ENCODE measurements around the gene LYL1.

The LYL1 gene

DNA sequence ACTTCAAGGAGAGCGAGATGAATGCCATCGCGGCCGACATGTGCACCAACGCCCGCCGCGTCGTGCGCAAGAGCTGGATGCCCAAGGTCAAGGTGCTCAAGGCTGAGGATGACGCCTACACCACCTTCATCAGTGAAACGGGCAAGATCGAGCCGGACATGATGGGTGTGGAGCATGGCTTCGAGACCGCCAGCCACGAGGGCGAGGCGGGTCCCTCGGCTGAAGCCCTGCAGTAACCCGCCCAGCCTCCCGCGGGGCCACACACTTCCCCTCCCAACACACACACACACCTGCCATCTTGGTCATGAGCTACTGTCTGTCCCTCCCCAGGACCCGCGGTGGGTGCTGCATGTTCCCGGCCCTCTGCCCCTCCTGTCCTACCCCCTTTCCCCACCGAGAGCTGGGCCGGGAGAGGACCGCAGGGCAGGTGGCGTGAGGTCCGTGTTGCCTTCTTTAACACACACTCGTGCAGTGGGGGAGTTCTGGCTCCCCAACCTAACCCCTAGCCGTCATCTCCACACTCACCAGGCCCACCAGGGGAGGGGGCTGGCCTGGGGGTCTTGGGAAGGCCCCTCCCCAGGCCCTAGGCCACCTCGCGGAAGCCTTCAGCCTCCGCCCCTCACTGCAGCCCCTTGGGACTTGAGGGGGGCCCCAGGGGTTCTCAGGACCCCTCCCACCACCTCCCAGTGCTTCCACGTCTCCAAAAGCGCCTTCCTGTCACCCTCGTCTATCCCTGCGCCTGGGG, 35.7 kb upstream of the LYL1 start:
- Histone ChIP-seq H3K4me1 (ENCODE audit: control insufficient read depth, low read depth, low read length) (no peaks in the 10 kb centered on the region), H3K9ac (ENCODE audit: low read length) (no peak overlapping the region), H3K27me3 (ENCODE audit: control insufficient read depth, insufficient read depth, low read length) (no peaks in the 10 kb centered on the region), H3K4me3 (ENCODE audit: low read length) (no peak overlapping the region), H3K36me3 (ENCODE audit: control insufficient read depth, low read depth, low read length) (peaks cover 41% of the 10 kb centered on the region), H3K27ac (ENCODE audit: low read length) (no peak overlapping the region), H3K9me3 (ENCODE audit: control insufficient read depth, low read depth, low read length) (no peaks in the 10 kb centered on the region)

DNA sequence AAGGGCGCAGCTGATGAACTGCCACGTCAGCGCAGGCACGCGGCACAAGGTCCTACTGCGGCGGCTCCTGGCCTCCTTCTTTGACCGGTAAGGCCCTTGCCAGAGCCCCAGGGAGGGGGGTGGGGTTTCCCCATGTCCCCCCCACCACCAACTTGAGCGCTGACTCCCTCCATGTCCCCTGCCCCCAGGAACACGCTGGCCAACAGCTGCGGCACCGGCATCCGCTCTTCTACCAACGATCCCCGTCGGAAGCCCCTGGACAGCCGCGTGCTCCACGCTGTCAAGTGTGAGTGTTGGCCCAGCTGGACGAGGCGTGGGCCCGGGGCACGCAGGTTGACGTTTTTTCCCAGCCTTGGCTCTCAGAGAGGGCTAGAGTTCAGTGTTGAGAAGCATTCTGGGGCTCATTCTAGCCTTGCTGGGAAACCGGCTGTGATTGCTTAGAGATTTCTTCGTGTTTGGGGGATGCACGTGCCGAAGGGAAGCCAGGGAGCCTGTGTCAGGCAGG, 34.7 kb upstream of the LYL1 start:
- no peak overlapping the region for H3K4me3 ChIP-seq (ENCODE audit: low read length)
- no peaks in the 10 kb centered on the region for H3K27me3 ChIP-seq (ENCODE audit: control insufficient read depth, insufficient read depth, low read length)
- H3K9ac ChIP-seq (ENCODE audit: low read length) = no peak overlapping the region
- no peak overlapping the region for H3K27ac ChIP-seq (ENCODE audit: low read length)
- no peaks in the 10 kb centered on the region for H3K4me1 ChIP-seq (ENCODE audit: control insufficient read depth, low read depth, low read length)
- H3K9me3 ChIP-seq (ENCODE audit: control insufficient read depth, low read depth, low read length) = no peaks in the 10 kb centered on the region
- H3K36me3 ChIP-seq (ENCODE audit: control insufficient read depth, low read depth, low read length) = peaks cover 41% of the 10 kb centered on the region

DNA sequence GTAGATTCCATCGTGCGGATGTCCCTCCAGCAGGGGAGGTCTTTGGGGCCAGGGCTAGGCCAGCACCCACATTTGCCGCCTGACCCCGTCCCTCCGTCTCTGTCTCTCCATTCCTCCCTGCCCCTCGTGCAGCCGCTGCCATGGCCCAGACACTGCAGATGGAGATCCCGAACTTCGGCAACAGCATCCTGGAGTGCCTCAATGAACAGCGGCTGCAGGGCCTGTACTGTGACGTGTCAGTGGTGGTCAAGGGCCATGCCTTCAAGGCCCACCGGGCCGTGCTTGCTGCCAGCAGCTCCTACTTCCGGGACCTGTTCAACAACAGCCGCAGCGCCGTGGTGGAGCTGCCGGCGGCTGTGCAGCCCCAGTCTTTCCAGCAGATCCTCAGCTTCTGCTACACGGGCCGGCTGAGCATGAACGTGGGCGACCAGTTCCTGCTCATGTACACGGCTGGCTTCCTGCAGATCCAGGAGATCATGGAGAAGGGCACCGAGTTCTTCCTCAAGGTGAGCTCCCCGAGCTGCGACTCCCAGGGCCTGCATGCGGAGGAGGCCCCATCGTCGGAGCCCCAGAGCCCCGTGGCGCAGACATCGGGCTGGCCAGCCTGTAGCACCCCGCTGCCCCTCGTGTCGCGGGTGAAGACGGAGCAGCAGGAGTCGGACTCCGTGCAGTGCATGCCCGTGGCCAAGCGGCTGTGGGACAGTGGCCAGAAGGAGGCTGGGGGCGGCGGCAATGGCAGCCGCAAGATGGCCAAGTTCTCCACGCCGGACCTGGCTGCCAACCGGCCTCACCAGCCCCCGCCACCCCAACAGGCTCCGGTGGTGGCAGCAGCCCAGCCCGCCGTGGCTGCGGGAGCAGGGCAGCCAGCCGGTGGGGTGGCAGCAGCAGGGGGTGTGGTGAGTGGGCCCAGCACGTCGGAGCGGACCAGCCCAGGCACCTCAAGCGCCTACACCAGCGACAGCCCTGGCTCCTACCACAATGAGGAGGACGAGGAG, 32.7 kb upstream of the LYL1 start:
- no peaks in the 10 kb centered on the region for H3K4me1 ChIP-seq (ENCODE audit: control insufficient read depth, low read depth, low read length)
- H3K27ac ChIP-seq (ENCODE audit: low read length) = no peak overlapping the region
- no peak overlapping the region for H3K4me3 ChIP-seq (ENCODE audit: low read length)
- H3K9me3 ChIP-seq (ENCODE audit: control insufficient read depth, low read depth, low read length) = no peaks in the 10 kb centered on the region
- no peak overlapping the region for H3K9ac ChIP-seq (ENCODE audit: low read length)
- no peaks in the 10 kb centered on the region for H3K27me3 ChIP-seq (ENCODE audit: control insufficient read depth, insufficient read depth, low read length)
- peaks cover 41% of the 10 kb centered on the region for H3K36me3 ChIP-seq (ENCODE audit: control insufficient read depth, low read depth, low read length)

- no peak overlapping the region for H3K27ac ChIP-seq (ENCODE audit: low read length)
- no peak overlapping the region for H3K4me3 ChIP-seq (ENCODE audit: low read length)
- no peaks in the 10 kb centered on the region for H3K27me3 ChIP-seq (ENCODE audit: control insufficient read depth, insufficient read depth, low read length)
- H3K4me1 ChIP-seq (ENCODE audit: control insufficient read depth, low read depth, low read length) = no peaks in the 10 kb centered on the region
- peaks cover 41% of the 10 kb centered on the region for H3K36me3 ChIP-seq (ENCODE audit: control insufficient read depth, low read depth, low read length)
- H3K9me3 ChIP-seq (ENCODE audit: control insufficient read depth, low read depth, low read length) = no peaks in the 10 kb centered on the region
- H3K9ac ChIP-seq (ENCODE audit: low read length) = no peak overlapping the region
Observed at GRCh38 chr19:13134626-13135025, 32.0 kb upstream of the LYL1 start.

DNA sequence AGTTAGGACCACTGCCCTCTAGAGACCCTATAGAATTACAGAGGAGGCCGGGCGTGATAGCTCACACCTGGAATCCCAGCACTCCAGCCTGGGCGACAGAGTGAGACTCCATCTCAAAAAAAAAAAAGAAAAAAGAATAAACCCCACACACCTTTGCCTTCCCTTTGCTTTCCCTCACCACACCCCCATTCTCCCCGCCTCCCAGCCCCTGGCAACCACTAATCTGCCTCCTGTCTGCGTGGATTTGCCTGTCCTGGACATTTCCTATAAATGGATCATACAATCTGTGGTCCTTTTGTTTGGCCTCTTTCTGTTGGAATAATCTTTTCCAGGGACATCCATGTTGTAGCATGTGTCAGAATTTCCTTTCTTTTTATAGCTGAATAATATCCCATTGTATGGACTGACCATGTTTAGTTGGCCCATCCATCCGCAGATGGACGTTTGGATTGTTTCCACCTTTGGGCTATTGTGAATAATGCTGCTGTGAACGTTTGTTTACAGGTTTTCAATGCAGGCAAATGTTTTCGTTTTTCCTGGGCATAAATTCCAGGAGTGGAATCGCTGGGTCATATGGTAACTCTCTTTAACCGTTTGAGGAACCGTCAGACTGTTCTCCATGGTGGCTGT, 30.7 kb upstream of the LYL1 start:
- Histone ChIP-seq H3K36me3 (ENCODE audit: control insufficient read depth, low read depth, low read length) (peaks cover 35% of the 10 kb centered on the region), H3K4me1 (ENCODE audit: control insufficient read depth, low read depth, low read length) (no peaks in the 10 kb centered on the region), H3K9me3 (ENCODE audit: control insufficient read depth, low read depth, low read length) (no peaks in the 10 kb centered on the region), H3K27me3 (ENCODE audit: control insufficient read depth, insufficient read depth, low read length) (no peaks in the 10 kb centered on the region), H3K27ac (ENCODE audit: low read length) (no peak overlapping the region), H3K9ac (ENCODE audit: low read length) (no peak overlapping the region), H3K4me3 (ENCODE audit: low read length) (no peak overlapping the region)

DNA sequence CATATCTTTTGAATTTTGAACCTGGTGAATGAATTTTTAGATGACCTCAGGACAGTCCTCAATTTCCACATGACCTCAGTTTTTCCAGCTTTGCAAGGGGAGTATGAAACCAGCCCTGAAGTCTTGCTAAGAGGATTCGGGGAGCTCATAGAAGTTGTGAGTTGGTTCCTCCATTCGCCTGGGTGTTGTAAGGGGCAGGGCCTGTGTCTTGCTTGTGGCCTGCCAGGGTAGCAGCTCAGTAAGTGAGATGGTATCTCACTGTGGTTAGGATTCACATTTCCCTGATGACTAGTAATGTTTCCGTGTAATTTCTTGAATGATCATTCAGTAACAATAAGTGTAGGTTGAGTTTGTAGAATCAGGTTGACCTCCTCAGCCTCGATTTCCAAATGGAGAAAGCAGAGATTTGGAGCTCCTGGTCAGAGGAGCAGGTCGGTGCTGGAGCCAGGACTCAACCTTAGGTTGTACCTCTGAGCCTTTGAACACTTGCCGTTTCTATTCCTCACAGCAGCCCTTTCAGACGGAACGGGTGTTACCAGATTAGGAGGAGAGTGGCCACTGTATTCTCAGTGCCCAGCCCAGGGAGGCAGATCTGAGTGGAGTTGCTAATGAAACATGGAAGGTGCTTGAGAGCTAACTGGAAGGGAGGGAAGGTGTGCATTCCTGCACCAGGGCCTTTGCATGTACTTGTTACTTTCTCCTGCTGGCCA, 30.0 kb upstream of the LYL1 start:
- no peaks in the 10 kb centered on the region for H3K4me1 ChIP-seq (ENCODE audit: control insufficient read depth, low read depth, low read length)
- H3K9me3 ChIP-seq (ENCODE audit: control insufficient read depth, low read depth, low read length) = no peaks in the 10 kb centered on the region
- H3K27ac ChIP-seq (ENCODE audit: low read length) = no peak overlapping the region
- H3K36me3 ChIP-seq (ENCODE audit: control insufficient read depth, low read depth, low read length) = peaks cover 30% of the 10 kb centered on the region
- no peak overlapping the region for H3K9ac ChIP-seq (ENCODE audit: low read length)
- H3K4me3 ChIP-seq (ENCODE audit: low read length) = no peak overlapping the region
- no peaks in the 10 kb centered on the region for H3K27me3 ChIP-seq (ENCODE audit: control insufficient read depth, insufficient read depth, low read length)

GRCh38 chr19:13130886-13131490, 28.3 kb upstream of the LYL1 start:
- H3K4me3 ChIP-seq (ENCODE audit: low read length) = no peak overlapping the region
- peaks cover 20% of the 10 kb centered on the region for H3K36me3 ChIP-seq (ENCODE audit: control insufficient read depth, low read depth, low read length)
- no peak overlapping the region for H3K27ac ChIP-seq (ENCODE audit: low read length)
- H3K27me3 ChIP-seq (ENCODE audit: control insufficient read depth, insufficient read depth, low read length) = no peaks in the 10 kb centered on the region
- H3K4me1 ChIP-seq (ENCODE audit: control insufficient read depth, low read depth, low read length) = no peaks in the 10 kb centered on the region
- H3K9me3 ChIP-seq (ENCODE audit: control insufficient read depth, low read depth, low read length) = no peaks in the 10 kb centered on the region
- H3K9ac ChIP-seq (ENCODE audit: low read length) = no peak overlapping the region

DNA sequence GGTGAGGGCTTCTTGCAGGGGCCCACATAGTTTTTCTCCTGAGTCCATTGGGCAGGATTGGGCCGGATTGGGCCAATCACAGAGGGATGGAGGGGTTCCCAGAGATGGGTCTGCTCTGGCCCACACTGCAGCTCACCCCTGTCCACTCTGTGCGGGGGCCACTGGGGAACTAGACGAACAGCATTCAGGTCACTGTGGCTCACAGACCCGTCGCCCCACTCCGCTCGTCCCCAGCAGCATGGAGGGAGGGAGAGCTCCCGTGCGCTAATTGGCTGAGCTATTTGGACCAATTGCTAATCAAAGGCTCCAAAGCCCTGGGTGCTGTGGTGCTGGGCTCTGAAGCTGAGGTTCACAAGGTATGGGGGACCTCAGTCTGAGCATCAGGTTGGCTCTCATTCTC, 26.7 kb upstream of the LYL1 start:
- H3K9me3 ChIP-seq (ENCODE audit: control insufficient read depth, low read depth, low read length) = no peaks in the 10 kb centered on the region
- H3K36me3 ChIP-seq (ENCODE audit: control insufficient read depth, low read depth, low read length) = peaks cover 10% of the 10 kb centered on the region
- H3K4me3 ChIP-seq (ENCODE audit: low read length) = no peak overlapping the region
- no peak overlapping the region for H3K27ac ChIP-seq (ENCODE audit: low read length)
- no peak overlapping the region for H3K9ac ChIP-seq (ENCODE audit: low read length)
- no peaks in the 10 kb centered on the region for H3K27me3 ChIP-seq (ENCODE audit: control insufficient read depth, insufficient read depth, low read length)
- no peaks in the 10 kb centered on the region for H3K4me1 ChIP-seq (ENCODE audit: control insufficient read depth, low read depth, low read length)

- H3K27me3 ChIP-seq (ENCODE audit: control insufficient read depth, insufficient read depth, low read length) = no peaks in the 10 kb centered on the region
- H3K27ac ChIP-seq (ENCODE audit: low read length) = no peak overlapping the region
- no peak overlapping the region for H3K9ac ChIP-seq (ENCODE audit: low read length)
- no peak overlapping the region for H3K4me3 ChIP-seq (ENCODE audit: low read length)
- peaks cover 10% of the 10 kb centered on the region for H3K36me3 ChIP-seq (ENCODE audit: control insufficient read depth, low read depth, low read length)
- no peaks in the 10 kb centered on the region for H3K4me1 ChIP-seq (ENCODE audit: control insufficient read depth, low read depth, low read length)
- no peaks in the 10 kb centered on the region for H3K9me3 ChIP-seq (ENCODE audit: control insufficient read depth, low read depth, low read length)
Observed at GRCh38 chr19:13128583-13128982, 25.9 kb upstream of the LYL1 start.

- Histone ChIP-seq H3K9ac (ENCODE audit: low read length) (no peak overlapping the region), H3K27ac (ENCODE audit: low read length) (no peak overlapping the region), H3K4me1 (ENCODE audit: control insufficient read depth, low read depth, low read length) (no peaks in the 10 kb centered on the region), H3K4me3 (ENCODE audit: low read length) (no peak overlapping the region), H3K27me3 (ENCODE audit: control insufficient read depth, insufficient read depth, low read length) (no peaks in the 10 kb centered on the region), H3K36me3 (ENCODE audit: control insufficient read depth, low read depth, low read length) (peaks cover 10% of the 10 kb centered on the region), H3K9me3 (ENCODE audit: control insufficient read depth, low read depth, low read length) (no peaks in the 10 kb centered on the region)
Observed at GRCh38 chr19:13127811-13128575, 25.3 kb upstream of the LYL1 start.

Data from iPS-18a (cell line).